ENCODE data around the gene KRTAP29-1.

KRTAP29-1 gene

DNA sequence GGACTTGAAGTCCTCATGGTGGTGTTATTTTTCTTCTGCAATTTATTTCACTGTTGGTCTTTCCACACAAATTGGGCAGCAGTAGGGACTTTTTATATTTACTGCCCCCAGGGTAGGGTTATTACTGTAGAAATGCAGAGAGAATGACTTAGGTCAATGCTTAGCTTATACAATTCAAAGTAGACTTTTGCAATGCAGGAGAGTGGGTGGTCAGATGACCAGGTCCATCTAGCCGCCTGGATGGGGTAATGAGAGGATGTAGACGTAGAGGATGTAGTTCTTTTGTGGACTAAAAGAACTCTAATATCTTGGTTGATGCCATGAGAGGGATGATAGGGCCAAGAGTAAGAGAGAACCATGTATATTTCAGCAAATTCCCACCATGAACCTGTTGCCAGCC is 15.6 kb upstream of the KRTAP29-1 start:
- H3K4me3 ChIP-seq (ENCODE audit: low read depth, low read length) = no peak overlapping the region
- H3K27me3 ChIP-seq (ENCODE audit: insufficient read depth, low read depth, severe bottlenecking) = peaks cover 91% of the 10 kb centered on the region
- no peak overlapping the region for H3K27ac ChIP-seq
- DNase-seq = no peak
- peaks cover 18% of the 10 kb centered on the region for H3K9me3 ChIP-seq (ENCODE audit: severe bottlenecking)
- TF ChIP-seq, protein P1, sequence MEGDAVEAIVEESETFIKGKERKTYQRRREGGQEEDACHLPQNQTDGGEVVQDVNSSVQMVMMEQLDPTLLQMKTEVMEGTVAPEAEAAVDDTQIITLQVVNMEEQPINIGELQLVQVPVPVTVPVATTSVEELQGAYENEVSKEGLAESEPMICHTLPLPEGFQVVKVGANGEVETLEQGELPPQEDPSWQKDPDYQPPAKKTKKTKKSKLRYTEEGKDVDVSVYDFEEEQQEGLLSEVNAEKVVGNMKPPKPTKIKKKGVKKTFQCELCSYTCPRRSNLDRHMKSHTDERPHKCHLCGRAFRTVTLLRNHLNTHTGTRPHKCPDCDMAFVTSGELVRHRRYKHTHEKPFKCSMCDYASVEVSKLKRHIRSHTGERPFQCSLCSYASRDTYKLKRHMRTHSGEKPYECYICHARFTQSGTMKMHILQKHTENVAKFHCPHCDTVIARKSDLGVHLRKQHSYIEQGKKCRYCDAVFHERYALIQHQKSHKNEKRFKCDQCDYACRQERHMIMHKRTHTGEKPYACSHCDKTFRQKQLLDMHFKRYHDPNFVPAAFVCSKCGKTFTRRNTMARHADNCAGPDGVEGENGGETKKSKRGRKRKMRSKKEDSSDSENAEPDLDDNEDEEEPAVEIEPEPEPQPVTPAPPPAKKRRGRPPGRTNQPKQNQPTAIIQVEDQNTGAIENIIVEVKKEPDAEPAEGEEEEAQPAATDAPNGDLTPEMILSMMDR (IDR thresholded peaks at IDR 0.05; ENCODE audit: low read depth, low read length) = no peak
- no peaks in the 10 kb centered on the region for H3K36me3 ChIP-seq

DNA sequence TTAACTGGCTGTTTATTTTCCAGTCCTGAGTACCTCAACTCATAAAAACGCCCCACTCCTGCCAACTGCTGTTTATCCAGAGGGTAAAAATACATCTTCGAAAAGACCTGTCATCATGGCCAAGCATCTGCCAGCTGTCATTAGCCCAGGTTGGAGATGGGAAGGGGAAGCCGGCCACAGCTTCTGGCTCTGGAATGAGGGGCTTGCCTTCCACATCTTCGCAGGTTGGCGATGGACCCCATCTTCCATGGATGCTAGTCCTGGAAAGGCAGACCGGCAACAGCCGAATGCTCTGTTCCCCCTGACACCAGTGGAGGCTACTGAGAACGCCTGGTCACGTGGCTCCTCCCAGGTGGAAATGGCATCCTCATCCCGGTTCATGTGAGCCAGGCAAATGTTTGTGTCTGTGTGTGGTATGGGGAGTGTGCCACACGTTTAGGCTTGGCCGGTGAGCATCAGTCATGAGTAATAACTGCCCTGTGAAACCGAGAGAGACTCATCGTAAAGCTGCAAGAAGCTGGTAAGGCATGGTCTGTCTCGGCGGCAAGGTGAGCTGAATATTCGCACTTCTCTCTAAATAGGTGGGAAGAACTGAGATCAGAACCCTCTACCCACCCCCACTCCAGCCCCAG is 13.3 kb upstream of the KRTAP29-1 start:
- Histone ChIP-seq H3K4me3 (ENCODE audit: low read depth, low read length) (no peak overlapping the region), H3K36me3 (no peaks in the 10 kb centered on the region), H3K9me3 (ENCODE audit: severe bottlenecking) (peaks cover 17% of the 10 kb centered on the region), H3K27me3 (ENCODE audit: insufficient read depth, low read depth, severe bottlenecking) (peaks cover 96% of the 10 kb centered on the region), H3K27ac (no peak overlapping the region)
- DNase-seq = no peak
- TF ChIP-seq, protein P1 (IDR thresholded peaks at IDR 0.05; ENCODE audit: low read depth, low read length) = no peak

DNA sequence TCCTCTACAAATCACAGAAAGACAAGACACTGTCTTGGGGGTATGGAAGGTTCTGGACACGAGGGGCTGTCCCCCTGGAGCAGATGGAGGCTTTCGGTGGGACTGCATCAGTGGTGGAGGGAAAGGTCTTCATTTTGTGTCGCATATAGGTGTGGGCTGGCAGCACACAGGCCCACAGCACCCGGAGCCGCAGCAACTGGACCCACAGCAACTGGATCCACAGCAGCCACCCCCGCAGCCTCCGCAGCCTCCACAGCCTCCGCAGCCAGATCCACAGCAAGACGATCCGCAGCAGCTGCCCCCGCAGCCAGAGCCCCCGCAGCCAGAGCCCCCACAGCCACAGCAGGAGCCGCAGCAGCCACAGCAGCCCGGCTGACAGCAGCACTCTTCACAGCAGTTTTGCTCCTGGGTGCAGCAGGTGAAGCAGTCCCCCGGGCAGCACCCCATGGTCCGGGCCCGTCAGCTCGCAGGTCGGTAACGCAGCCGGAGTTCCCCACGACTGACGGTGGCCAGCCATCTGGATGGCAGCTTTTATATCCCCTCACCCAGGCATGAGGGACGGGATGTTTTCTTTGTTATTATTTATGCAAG is 12.6 kb upstream of the KRTAP29-1 start, which contains the start of gene KRTAP17-1:
KRTAP17-1 (minus strand) TSS at position 507 of the 591 bp plus-strand sequence; CDS start at position 447, 60 bp downstream.
- Histone ChIP-seq H3K9me3 (ENCODE audit: severe bottlenecking) (peaks cover 11% of the 10 kb centered on the region), H3K27ac (no peak within 1 kb of the TSS), H3K4me3 (ENCODE audit: low read depth, low read length) (no peak within 1 kb of the TSS), H3K27me3 (ENCODE audit: insufficient read depth, low read depth, severe bottlenecking) (peaks cover 96% of the 10 kb centered on the region), H3K36me3 (no peaks in the 10 kb centered on the region)
- DNase-seq = no peak
- TF ChIP-seq, protein P1 (IDR thresholded peaks at IDR 0.05; ENCODE audit: low read depth, low read length) = no peak

DNA sequence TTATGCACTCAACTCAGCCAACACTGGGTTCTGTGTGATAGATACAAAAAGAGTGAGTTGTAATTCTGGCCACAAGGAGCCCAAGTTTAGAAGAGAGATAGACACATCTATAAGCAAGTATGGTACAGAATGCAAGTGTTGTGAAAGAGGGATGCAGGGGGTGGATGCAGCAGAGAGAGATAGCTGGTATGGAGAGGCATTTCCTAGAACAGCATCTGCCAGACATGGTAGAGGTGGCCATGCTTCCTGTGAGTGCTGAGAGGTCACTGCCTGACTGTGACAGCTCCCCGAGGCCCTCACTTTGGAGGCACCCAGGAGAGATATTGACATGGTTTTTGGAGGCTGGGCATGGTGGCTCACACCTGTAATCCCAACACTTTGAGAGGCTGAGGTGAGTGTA is 8.5 kb upstream of the KRTAP29-1 start:
- H3K9me3 ChIP-seq (ENCODE audit: severe bottlenecking) = no peaks in the 10 kb centered on the region
- TF ChIP-seq, protein P1 (IDR thresholded peaks at IDR 0.05; ENCODE audit: low read depth, low read length) = no peak
- H3K27me3 ChIP-seq (ENCODE audit: insufficient read depth, low read depth, severe bottlenecking) = peaks cover 96% of the 10 kb centered on the region
- H3K36me3 ChIP-seq = no peaks in the 10 kb centered on the region
- H3K27ac ChIP-seq = no peak overlapping the region
- no peak overlapping the region for H3K4me3 ChIP-seq (ENCODE audit: low read depth, low read length)
- DNase-seq = no peak

DNA sequence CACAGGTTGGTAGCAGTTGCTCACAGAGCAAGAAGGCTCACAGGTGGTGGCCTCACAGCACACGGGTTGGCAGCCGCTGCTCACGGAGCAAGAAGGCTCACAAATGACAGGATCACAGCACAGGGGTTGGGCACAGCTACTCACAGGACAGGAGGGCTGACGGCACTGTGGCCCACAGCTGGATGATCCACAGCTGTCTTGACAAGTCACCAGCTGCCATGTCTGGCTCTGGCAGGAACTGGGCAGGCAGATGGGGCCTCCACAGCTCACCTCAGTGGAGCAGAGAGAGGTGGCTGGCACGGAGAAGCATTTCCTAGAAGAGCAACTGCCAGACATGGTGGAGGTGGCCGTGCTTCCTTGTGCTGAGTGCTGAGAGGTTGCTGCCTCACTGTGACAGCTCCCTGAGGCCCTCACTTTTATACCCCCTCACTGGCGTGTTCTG is 6.3 kb upstream of the KRTAP29-1 start, which contains the start of gene KRTAP16-1:
KRTAP16-1 (minus strand) TSS at position 392 of the 442 bp plus-strand sequence; CDS start at position 336, 56 bp downstream.
- no peaks in the 10 kb centered on the region for H3K9me3 ChIP-seq (ENCODE audit: severe bottlenecking)
- H3K4me3 ChIP-seq (ENCODE audit: low read depth, low read length) = no peak within 1 kb of the TSS
- TF ChIP-seq, protein P1 (IDR thresholded peaks at IDR 0.05; ENCODE audit: low read depth, low read length) = no peak
- peaks cover 96% of the 10 kb centered on the region for H3K27me3 ChIP-seq (ENCODE audit: insufficient read depth, low read depth, severe bottlenecking)
- DNase-seq = no peak
- H3K36me3 ChIP-seq = no peaks in the 10 kb centered on the region
- H3K27ac ChIP-seq = no peak within 1 kb of the TSS

Data from WERI-Rb-1 (cell line).